ENCODE measurements around the gene ESYT1. TPM values are rescaled to one million over a fixed set of nuclear protein-coding genes. Genes with fewer than 3 reads are reported as not detected.

Gene ESYT1
- total RNA-seq, 3 donors from 2014 or later (not counting 1 experiment from before 2014, with no cell fraction given) = 198 to 215 (median 199) TPM

DNA sequence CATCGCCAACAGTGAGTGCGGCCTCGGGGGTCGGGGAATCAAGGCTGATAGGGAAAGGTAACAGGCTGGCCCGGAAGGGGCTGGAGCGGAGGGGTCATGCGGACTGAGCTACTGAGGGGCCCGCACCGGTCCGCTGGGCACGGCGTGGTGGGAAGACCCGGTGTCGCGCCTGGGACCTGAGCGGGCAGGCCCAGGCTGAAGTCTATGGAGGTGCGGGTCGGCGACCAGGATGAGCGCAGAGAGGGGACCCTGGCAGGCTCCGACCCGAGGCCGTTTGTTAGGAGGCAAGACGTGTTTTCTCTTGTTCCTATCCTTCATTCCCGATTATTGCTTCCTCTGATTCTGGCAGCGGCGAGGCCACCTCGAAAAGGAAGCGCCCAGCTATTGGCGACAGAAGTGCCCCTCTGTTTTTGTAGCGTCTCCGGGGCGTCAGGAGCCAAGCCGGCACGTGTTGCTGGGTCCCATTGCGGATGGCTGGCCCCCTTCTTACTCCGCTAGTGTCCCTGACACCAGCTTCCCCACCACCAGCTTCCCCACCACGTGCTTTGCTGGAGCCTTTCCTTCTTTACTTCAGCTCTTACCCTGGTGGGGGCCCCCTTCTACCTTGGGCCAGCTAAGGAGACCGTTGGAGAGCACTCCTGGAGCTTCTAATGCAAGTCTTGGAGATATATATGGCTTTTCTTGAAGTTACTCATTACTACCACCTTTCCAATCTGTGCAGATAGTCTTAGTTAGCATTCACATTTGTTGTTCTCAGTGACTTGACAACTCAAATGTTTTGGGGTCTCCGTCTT lies 23.1 kb upstream of the ESYT1 start:
- ATAC-seq (peak; percentile 8 to 17 (median 10)), DNase-seq (peak in 1 of 2 donors; percentile 41)
- H3K4me3 ChIP-seq (ENCODE audit: low read length) = peak overlapping the region; percentile 81
- intact Hi-C loops (cut with micrococcal nuclease) = loop anchor here (1.0 to 5.0 kb wide), 5 partner anchors 11 to 288 kb away; partner anchors contain the start of genes ORMDL2, RPL41, RPS26 and SARNP
- peak overlapping the region; percentile 80 for H3K27ac ChIP-seq (ENCODE audit: low read length)
- Mint-ChIP-seq H3K9me3 (no peaks in the 10 kb centered on the region), H3K27ac (peak overlapping the region; percentile 97 to 99), H3K27me3 (ENCODE audit: low read depth in 2 of 2) (no peaks in the 10 kb centered on the region), H3K4me3 (peak overlapping the region; percentile 100), H3K36me3 (no peaks in the 10 kb centered on the region), H3K4me1 (peaks cover 52 to 56% of the 10 kb centered on the region in 2 donors)
- H3K4me1 ChIP-seq (ENCODE audit: control insufficient read depth, insufficient read depth, low read length) = peaks cover 37% of the 10 kb centered on the region
- TF ChIP-seq, protein P1, sequence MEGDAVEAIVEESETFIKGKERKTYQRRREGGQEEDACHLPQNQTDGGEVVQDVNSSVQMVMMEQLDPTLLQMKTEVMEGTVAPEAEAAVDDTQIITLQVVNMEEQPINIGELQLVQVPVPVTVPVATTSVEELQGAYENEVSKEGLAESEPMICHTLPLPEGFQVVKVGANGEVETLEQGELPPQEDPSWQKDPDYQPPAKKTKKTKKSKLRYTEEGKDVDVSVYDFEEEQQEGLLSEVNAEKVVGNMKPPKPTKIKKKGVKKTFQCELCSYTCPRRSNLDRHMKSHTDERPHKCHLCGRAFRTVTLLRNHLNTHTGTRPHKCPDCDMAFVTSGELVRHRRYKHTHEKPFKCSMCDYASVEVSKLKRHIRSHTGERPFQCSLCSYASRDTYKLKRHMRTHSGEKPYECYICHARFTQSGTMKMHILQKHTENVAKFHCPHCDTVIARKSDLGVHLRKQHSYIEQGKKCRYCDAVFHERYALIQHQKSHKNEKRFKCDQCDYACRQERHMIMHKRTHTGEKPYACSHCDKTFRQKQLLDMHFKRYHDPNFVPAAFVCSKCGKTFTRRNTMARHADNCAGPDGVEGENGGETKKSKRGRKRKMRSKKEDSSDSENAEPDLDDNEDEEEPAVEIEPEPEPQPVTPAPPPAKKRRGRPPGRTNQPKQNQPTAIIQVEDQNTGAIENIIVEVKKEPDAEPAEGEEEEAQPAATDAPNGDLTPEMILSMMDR (IDR thresholded peaks at IDR 0.05) = no peak
- H3K27me3 ChIP-seq (ENCODE audit: control insufficient read depth, insufficient read depth, low read length) = no peaks in the 10 kb centered on the region
- 1% methylated on average over 40 of the region's 40 CpGs for WGBS (ENCODE audit: insufficient coverage)
- peaks cover 31% of the 10 kb centered on the region for H3K36me3 ChIP-seq (ENCODE audit: control insufficient read depth, insufficient read depth, low read length)
- H3K9me3 ChIP-seq (ENCODE audit: control insufficient read depth, insufficient read depth, low read length) = no peaks in the 10 kb centered on the region

DNA sequence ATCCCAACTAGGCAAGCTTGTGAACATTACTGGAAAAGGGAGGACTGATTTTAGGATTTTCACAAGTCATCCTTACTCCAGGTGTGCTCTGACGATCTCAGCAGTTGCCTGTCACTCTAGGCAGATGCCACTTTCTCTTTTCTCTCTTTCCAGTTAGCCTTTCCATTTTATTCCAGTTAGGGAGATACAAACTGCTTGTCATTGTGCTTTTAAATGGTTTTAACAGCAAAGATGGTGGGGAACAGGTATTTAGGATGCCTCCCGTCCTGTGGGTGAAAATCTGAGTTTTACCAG lies 22.5 kb upstream of the ESYT1 start:
- intact Hi-C loops (cut with micrococcal nuclease) = no loop called here

DNA sequence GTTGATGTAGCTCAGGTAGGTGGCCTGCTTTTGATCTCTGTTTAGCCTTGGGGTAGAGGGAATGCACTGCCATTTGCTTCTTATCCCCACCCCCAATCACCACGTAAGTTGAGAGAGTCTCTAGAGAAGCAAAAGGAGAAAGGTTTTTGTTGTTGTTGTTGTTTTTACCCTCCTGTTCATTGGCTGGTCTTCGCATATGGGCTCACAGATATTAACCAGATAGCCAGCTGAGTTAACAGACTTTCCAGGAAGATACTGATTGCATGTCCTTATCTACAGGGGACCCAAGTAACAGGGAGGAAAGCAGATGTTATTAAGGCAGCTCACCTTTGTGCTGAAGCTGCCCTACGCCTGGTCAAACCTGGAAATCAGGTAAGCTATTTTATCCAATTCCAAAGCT lies 20.8 kb upstream of the ESYT1 start:
- H3K27ac Mint-ChIP-seq = peak overlapping the region in 1 of 2 donors; percentile 16
- no peak overlapping the region for H3K4me3 Mint-ChIP-seq
- Histone ChIP-seq H3K4me3 (ENCODE audit: low read length) (no peak overlapping the region), H3K4me1 (ENCODE audit: control insufficient read depth, insufficient read depth, low read length) (peaks cover 30% of the 10 kb centered on the region), H3K36me3 (ENCODE audit: control insufficient read depth, insufficient read depth, low read length) (peaks cover 53% of the 10 kb centered on the region), H3K27ac (ENCODE audit: low read length) (no peak overlapping the region), H3K9me3 (ENCODE audit: control insufficient read depth, insufficient read depth, low read length) (no peaks in the 10 kb centered on the region), H3K27me3 (ENCODE audit: control insufficient read depth, insufficient read depth, low read length) (no peaks in the 10 kb centered on the region)
- H3K36me3 Mint-ChIP-seq = no peaks in the 10 kb centered on the region
- no peaks in the 10 kb centered on the region for H3K9me3 Mint-ChIP-seq
- TF ChIP-seq, protein P1 (IDR thresholded peaks at IDR 0.05) = no peak
- DNase-seq (no peak), ATAC-seq (no peak)
- H3K4me1 Mint-ChIP-seq = peaks cover 46 to 49% of the 10 kb centered on the region in 2 donors
- intact Hi-C loops (cut with micrococcal nuclease) = no loop called here
- no peaks in the 10 kb centered on the region for H3K27me3 Mint-ChIP-seq (ENCODE audit: low read depth in 2 of 2)
- WGBS (ENCODE audit: insufficient coverage) = 92% methylated on average over 2 of the region's 3 CpGs

More for the DNA sequence above, 22.5 kb upstream of the ESYT1 start:
- ATAC-seq (no peak), DNase-seq (no peak)
- Mint-ChIP-seq H3K27me3 (ENCODE audit: low read depth in 2 of 2) (no peaks in the 10 kb centered on the region), H3K4me1 (peaks cover 52 to 56% of the 10 kb centered on the region in 2 donors), H3K4me3 (peak overlapping the region; percentile 100), H3K9me3 (no peaks in the 10 kb centered on the region), H3K27ac (peak overlapping the region; percentile 97 to 99), H3K36me3 (no peaks in the 10 kb centered on the region)
- Histone ChIP-seq H3K27ac (ENCODE audit: low read length) (no peak overlapping the region), H3K4me3 (ENCODE audit: low read length) (peak overlapping the region; percentile 81), H3K9me3 (ENCODE audit: control insufficient read depth, insufficient read depth, low read length) (no peaks in the 10 kb centered on the region), H3K27me3 (ENCODE audit: control insufficient read depth, insufficient read depth, low read length) (no peaks in the 10 kb centered on the region), H3K36me3 (ENCODE audit: control insufficient read depth, insufficient read depth, low read length) (peaks cover 36% of the 10 kb centered on the region), H3K4me1 (ENCODE audit: control insufficient read depth, insufficient read depth, low read length) (peaks cover 37% of the 10 kb centered on the region)
- 44% methylated on average over 2 of the region's 2 CpGs for WGBS (ENCODE audit: insufficient coverage)
- TF ChIP-seq, protein P1 (IDR thresholded peaks at IDR 0.05) = no peak

Measured in natural killer cell (primary cell).